Type B pancreatic cell (in vitro differentiated cells): ENCODE measurements around the gene CHMP4B. TPM values are rescaled to one million over a fixed set of nuclear protein-coding genes. Genes with fewer than 3 reads are reported as not detected.
A peak's percentile ranks its signal among the peaks of the same experiment; 100 is the strongest.

Experiments
- DNase-seq: peaks from one replicate; pipeline ENCODE4 v3.0.0; 2021; ENCODE audit warnings: mixed read lengths; ENCODE audit not compliant: unreplicated experiment; ENCODE audit errors: extremely low spot score
- H3K27ac Mint-ChIP-seq: 2 replicates; pipeline ENCODE4 v1.8.0; 2021; ENCODE audit warnings: mild to moderate bottlenecking, mixed read lengths
- H3K27me3 Mint-ChIP-seq: 2 replicates; pipeline ENCODE4 v1.8.0; 2021; ENCODE audit warnings: mixed read lengths
- H3K36me3 Mint-ChIP-seq: 2 replicates; pipeline ENCODE4 v1.8.0; 2021; ENCODE audit warnings: mixed read lengths
- H3K4me1 Mint-ChIP-seq: one replicate; pipeline ENCODE4 v1.8.0; 2021; ENCODE audit warnings: mixed read lengths; ENCODE audit not compliant: unreplicated experiment
- H3K4me3 Mint-ChIP-seq: 2 replicates; pipeline ENCODE4 v1.8.0; 2021; ENCODE audit warnings: mild to moderate bottlenecking, mixed read lengths
- H3K9me3 Mint-ChIP-seq: 2 replicates; pipeline ENCODE4 v1.8.0; 2021; ENCODE audit warnings: mixed read lengths
- CTCF ChIP-seq: fragments of 200-600 bp; sonication (generic); conservative IDR thresholded peaks from 2 replicates; pipeline ENCODE4 v1.5.0; 2021; ENCODE audit warnings: antibody characterized with exemption, mild to moderate bottlenecking
- total RNA-seq: library from RNA; stranded (reverse); gene quantifications from 2 replicates; pipeline ENCODE4 v1.2.1, GENCODE V29; 2021; ENCODE audit warnings: low replicate concordance

CHMP4B gene
- total RNA-seq, 1 donor from 2014 or later, result 111 TPM

GRCh38 chr20:33841436-33841799 lies 30.3 kb downstream of the CHMP4B start:
- H3K4me3 Mint-ChIP-seq, result no peak overlapping the region
- peaks cover 74% of the 10 kb centered on the region for H3K4me1 Mint-ChIP-seq
- no peaks in the 10 kb centered on the region for H3K27me3 Mint-ChIP-seq
- no peaks in the 10 kb centered on the region for H3K9me3 Mint-ChIP-seq
- no peak for DNase-seq
- H3K27ac Mint-ChIP-seq, result no peak overlapping the region
- H3K36me3 Mint-ChIP-seq, result peaks cover 14% of the 10 kb centered on the region
- TF ChIP-seq CTCF, result no peak

DNA sequence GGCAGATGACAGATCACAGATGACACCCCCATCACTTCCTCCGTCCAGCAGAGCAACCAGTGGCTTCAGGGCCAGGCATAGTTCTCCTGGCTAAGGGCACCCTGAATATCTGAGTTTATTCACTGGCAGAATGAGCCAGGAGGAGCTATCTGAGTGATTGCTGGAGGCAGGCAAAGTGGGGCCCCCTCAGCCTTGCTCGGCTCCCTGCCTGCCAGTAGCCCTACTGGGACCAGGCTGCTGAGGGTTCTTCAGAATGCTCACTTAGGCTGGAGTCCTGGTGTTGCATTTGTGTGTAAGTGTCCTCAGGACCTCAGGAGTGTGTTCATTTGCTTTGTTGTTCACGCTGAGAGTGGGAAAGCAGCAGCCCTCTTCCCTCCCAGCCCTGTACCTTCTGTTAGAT lies 31.2 kb downstream of the CHMP4B start:
- Mint-ChIP-seq H3K9me3 (no peaks in the 10 kb centered on the region), H3K27me3 (no peaks in the 10 kb centered on the region), H3K27ac (peak overlapping the region; percentile 22), H3K36me3 (peaks cover 13% of the 10 kb centered on the region), H3K4me1 (peaks cover 74% of the 10 kb centered on the region), H3K4me3 (no peak overlapping the region)
- DNase-seq, result no peak
- no peak for TF ChIP-seq CTCF

GRCh38 chr20:33843050-33843449 lies 31.9 kb downstream of the CHMP4B start:
- Mint-ChIP-seq H3K4me1 (peaks cover 70% of the 10 kb centered on the region), H3K9me3 (no peaks in the 10 kb centered on the region), H3K36me3 (peaks cover 13% of the 10 kb centered on the region), H3K27me3 (no peaks in the 10 kb centered on the region), H3K4me3 (no peak overlapping the region), H3K27ac (peak overlapping the region; percentile 22)
- no peak for DNase-seq
- TF ChIP-seq CTCF, result no peak

DNA sequence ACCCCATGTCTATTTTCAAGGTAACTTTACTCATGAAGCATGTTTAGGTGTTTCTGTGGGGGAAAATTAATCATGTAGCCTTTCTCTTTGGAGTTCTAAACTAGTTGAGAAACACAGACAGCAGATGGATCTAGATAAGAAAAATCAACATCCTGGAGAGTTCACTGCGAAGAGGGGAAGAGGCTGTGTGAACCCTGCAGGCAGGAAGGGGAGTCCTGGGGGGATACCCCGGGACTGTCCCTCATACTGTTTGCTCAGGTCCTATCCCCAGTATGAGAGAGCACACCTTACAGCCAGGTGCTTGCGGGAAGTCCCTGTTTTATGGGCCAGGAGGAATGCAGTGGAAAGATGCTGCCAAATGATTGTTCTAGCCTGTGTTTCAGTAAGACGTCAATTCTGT lies 32.7 kb downstream of the CHMP4B start:
- peaks cover 64% of the 10 kb centered on the region for H3K4me1 Mint-ChIP-seq
- H3K36me3 Mint-ChIP-seq, result peaks cover 17% of the 10 kb centered on the region
- H3K4me3 Mint-ChIP-seq, result peak overlapping the region; percentile 7
- peak overlapping the region; percentile 0 for H3K27ac Mint-ChIP-seq
- no peaks in the 10 kb centered on the region for H3K27me3 Mint-ChIP-seq
- no peak for TF ChIP-seq CTCF
- H3K9me3 Mint-ChIP-seq, result no peaks in the 10 kb centered on the region
- DNase-seq, result no peak

DNA sequence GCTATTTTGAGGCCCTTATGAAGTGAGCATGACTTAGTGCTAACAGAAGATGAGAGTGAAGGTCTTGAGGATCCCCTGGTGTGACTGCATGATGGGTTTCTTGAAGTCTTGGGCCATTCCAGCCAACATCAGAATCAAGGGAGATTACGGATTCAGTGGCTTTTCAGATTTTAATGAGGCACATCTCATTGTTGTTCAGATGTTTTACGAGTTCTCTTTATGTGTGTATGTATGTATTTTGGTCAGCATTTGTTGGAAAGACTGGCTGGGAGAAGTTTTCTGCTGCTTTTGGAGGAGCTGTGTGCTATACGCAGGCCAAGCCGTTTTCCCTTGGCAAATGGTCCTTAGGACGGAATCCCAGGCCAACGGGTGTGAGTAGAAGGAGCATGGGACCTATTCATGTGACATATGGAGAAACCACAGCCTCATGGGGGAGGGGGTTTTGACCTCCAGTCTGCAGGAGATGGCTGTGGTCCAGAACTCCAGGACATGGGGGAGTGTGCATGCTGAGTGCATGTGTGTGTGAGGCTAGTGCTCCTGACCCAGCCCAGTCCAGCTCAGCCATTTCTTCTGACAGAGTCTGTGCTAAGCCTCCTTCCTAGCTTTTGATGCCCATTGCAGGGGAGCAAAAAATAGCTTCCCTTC lies 35.3 kb downstream of the CHMP4B start:
- H3K9me3 Mint-ChIP-seq, result no peaks in the 10 kb centered on the region
- TF ChIP-seq CTCF, result no peak
- H3K4me3 Mint-ChIP-seq, result no peak overlapping the region
- no peak for DNase-seq
- H3K27ac Mint-ChIP-seq, result no peak overlapping the region
- no peaks in the 10 kb centered on the region for H3K27me3 Mint-ChIP-seq
- H3K36me3 Mint-ChIP-seq, result peaks cover 31% of the 10 kb centered on the region
- H3K4me1 Mint-ChIP-seq, result peaks cover 48% of the 10 kb centered on the region

- no peak for TF ChIP-seq CTCF
- H3K9me3 Mint-ChIP-seq, result no peaks in the 10 kb centered on the region
- H3K27me3 Mint-ChIP-seq, result no peaks in the 10 kb centered on the region
- no peak overlapping the region for H3K4me3 Mint-ChIP-seq
- DNase-seq, result no peak
- no peak overlapping the region for H3K27ac Mint-ChIP-seq
- peaks cover 31% of the 10 kb centered on the region for H3K36me3 Mint-ChIP-seq
- peaks cover 42% of the 10 kb centered on the region for H3K4me1 Mint-ChIP-seq
Observed at GRCh38 chr20:33847006-33847405, 35.9 kb downstream of the CHMP4B start.
